ENCODE results near the gene EXOC4.

The EXOC4 gene

GRCh38 chr7:133744451-133744850 is 491.6 kb downstream of the EXOC4 start:
- no peaks in the 10 kb centered on the region for H4K20me1 ChIP-seq (ENCODE audit: insufficient read depth, low read length)
- no peaks in the 10 kb centered on the region for H3K27me3 ChIP-seq (ENCODE audit: insufficient read depth, low read length)
- no peaks in the 10 kb centered on the region for H3K9me3 ChIP-seq (ENCODE audit: low read length)
- no peaks in the 10 kb centered on the region for H3K36me3 ChIP-seq (ENCODE audit: insufficient read depth, low read length)
- no peak overlapping the region for H3K4me3 ChIP-seq (ENCODE audit: low read depth, low read length, poor library complexity, severe bottlenecking)
- no peak overlapping the region for H3K9ac ChIP-seq (ENCODE audit: low read length)
- no peak overlapping the region for H3K27ac ChIP-seq (ENCODE audit: low read depth, low read length, poor library complexity, severe bottlenecking)
- TF ChIP-seq EZH2 (IDR thresholded peaks at IDR 0.05; ENCODE audit: borderline replicate concordance, low read length) (no peak), CTCF (IDR thresholded peaks at IDR 0.05; ENCODE audit: low read length) (no peak)
- no peaks in the 10 kb centered on the region for H3F3A ChIP-seq (ENCODE audit: insufficient read depth, low read length)
- H3K4me2 ChIP-seq (ENCODE audit: low read length), result no peak overlapping the region
- no peaks in the 10 kb centered on the region for H3K79me2 ChIP-seq (ENCODE audit: insufficient read depth, low read length)
- no peaks in the 10 kb centered on the region for H3K9me2 ChIP-seq (ENCODE audit: low read depth, low read length)
- H3K4me1 ChIP-seq (ENCODE audit: insufficient read depth, low read length, severe bottlenecking), result peaks cover 7% of the 10 kb centered on the region
- no peak overlapping the region for H2AFZ ChIP-seq (ENCODE audit: low read length)

GRCh38 chr7:133746305-133746704 is 493.4 kb downstream of the EXOC4 start:
- Histone ChIP-seq H3K4me2 (ENCODE audit: low read length) (no peak overlapping the region), H4K20me1 (ENCODE audit: insufficient read depth, low read length) (no peaks in the 10 kb centered on the region), H3K9me3 (ENCODE audit: low read length) (no peaks in the 10 kb centered on the region), H3K79me2 (ENCODE audit: insufficient read depth, low read length) (no peaks in the 10 kb centered on the region), H3K9me2 (ENCODE audit: low read depth, low read length) (no peaks in the 10 kb centered on the region), H3K4me1 (ENCODE audit: insufficient read depth, low read length, severe bottlenecking) (peaks cover 7% of the 10 kb centered on the region), H2AFZ (ENCODE audit: low read length) (no peak overlapping the region), H3K27me3 (ENCODE audit: insufficient read depth, low read length) (no peaks in the 10 kb centered on the region), H3K4me3 (ENCODE audit: low read depth, low read length, poor library complexity, severe bottlenecking) (no peak overlapping the region), H3K27ac (ENCODE audit: low read depth, low read length, poor library complexity, severe bottlenecking) (no peak overlapping the region), H3K36me3 (ENCODE audit: insufficient read depth, low read length) (no peaks in the 10 kb centered on the region), H3F3A (ENCODE audit: insufficient read depth, low read length) (no peaks in the 10 kb centered on the region), H3K9ac (ENCODE audit: low read length) (no peak overlapping the region)
- no peak for TF ChIP-seq EZH2 (IDR thresholded peaks at IDR 0.05; ENCODE audit: borderline replicate concordance, low read length)
- TF ChIP-seq CTCF (IDR thresholded peaks at IDR 0.05; ENCODE audit: low read length), result no peak

GRCh38 chr7:133746847-133747246 is 494.0 kb downstream of the EXOC4 start:
- Histone ChIP-seq H3K4me2 (ENCODE audit: low read length) (no peak overlapping the region), H2AFZ (ENCODE audit: low read length) (no peak overlapping the region), H3K9me2 (ENCODE audit: low read depth, low read length) (no peaks in the 10 kb centered on the region), H3K9ac (ENCODE audit: low read length) (no peak overlapping the region), H3K9me3 (ENCODE audit: low read length) (no peaks in the 10 kb centered on the region), H3K4me3 (ENCODE audit: low read depth, low read length, poor library complexity, severe bottlenecking) (no peak overlapping the region), H3K27me3 (ENCODE audit: insufficient read depth, low read length) (no peaks in the 10 kb centered on the region), H3K4me1 (ENCODE audit: insufficient read depth, low read length, severe bottlenecking) (peaks cover 7% of the 10 kb centered on the region), H3K79me2 (ENCODE audit: insufficient read depth, low read length) (no peaks in the 10 kb centered on the region), H4K20me1 (ENCODE audit: insufficient read depth, low read length) (no peaks in the 10 kb centered on the region), H3K36me3 (ENCODE audit: insufficient read depth, low read length) (no peaks in the 10 kb centered on the region), H3K27ac (ENCODE audit: low read depth, low read length, poor library complexity, severe bottlenecking) (no peak overlapping the region), H3F3A (ENCODE audit: insufficient read depth, low read length) (no peaks in the 10 kb centered on the region)
- TF ChIP-seq EZH2 (IDR thresholded peaks at IDR 0.05; ENCODE audit: borderline replicate concordance, low read length) (no peak), CTCF (IDR thresholded peaks at IDR 0.05; ENCODE audit: low read length) (no peak)

Measured in OCI-LY1 (cell line).